ENCODE data around the gene TRPT1.
"Not testable (repeated sequence)": the region's sequence is repeated elsewhere in the genome, so short reads cannot be mapped to it uniquely, and the experiment has no call there.

Gene TRPT1

DNA sequence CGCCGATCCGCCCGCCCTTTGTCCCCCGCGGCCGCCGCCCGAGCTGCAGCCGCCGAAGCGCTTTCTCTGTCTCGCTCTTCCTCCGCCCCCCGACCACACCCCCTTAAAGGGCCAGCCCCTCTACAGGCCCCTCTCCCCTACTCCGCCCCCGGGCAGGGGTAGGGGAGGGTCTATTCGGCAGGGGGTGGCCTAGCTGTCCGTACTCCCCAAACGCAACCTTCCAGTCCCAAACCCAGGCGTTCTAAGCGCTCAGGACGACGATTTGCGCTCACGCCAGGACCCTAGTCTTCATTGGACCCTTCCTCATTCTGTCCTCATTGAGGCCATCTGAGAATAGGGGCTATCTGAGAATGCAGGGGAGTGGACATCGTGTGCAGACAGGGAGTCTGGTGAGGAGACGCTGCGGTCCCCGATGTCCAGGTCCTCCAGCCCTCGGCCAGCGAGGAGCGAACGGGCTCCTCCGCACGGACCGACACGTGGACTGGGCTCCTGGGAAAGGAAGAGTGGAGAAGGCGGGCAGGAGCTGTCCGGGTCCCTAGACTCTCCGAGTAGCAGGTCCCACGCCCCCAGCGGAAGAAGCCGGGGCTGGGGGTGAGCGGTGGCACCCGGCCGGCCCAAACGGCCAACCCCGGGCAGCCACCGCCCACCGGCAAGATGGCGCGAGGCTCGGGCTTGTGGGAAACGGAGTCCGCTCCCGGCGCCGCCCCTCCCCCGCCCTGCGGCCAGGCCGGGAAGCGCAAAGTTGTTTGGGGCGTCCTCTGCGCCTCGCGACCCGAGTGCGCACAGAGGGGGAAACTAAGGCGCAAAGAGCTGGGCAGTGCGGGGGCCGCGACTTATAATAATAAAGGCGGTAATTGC, 21.1 kb upstream of the TRPT1 start, which contains the start of gene PPP1R14B:
PPP1R14B (minus strand) TSS at position 73 of the 858 bp plus-strand sequence. CDS start 270 bp downstream, outside the sequence.
- peak; percentile 91 for DNase-seq (ENCODE audit: low spot score)
- TF ChIP-seq, protein P1, sequence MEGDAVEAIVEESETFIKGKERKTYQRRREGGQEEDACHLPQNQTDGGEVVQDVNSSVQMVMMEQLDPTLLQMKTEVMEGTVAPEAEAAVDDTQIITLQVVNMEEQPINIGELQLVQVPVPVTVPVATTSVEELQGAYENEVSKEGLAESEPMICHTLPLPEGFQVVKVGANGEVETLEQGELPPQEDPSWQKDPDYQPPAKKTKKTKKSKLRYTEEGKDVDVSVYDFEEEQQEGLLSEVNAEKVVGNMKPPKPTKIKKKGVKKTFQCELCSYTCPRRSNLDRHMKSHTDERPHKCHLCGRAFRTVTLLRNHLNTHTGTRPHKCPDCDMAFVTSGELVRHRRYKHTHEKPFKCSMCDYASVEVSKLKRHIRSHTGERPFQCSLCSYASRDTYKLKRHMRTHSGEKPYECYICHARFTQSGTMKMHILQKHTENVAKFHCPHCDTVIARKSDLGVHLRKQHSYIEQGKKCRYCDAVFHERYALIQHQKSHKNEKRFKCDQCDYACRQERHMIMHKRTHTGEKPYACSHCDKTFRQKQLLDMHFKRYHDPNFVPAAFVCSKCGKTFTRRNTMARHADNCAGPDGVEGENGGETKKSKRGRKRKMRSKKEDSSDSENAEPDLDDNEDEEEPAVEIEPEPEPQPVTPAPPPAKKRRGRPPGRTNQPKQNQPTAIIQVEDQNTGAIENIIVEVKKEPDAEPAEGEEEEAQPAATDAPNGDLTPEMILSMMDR (IDR thresholded peaks at IDR 0.05; ENCODE audit: extremely low read depth, missing control alignments), result no peak

DNA sequence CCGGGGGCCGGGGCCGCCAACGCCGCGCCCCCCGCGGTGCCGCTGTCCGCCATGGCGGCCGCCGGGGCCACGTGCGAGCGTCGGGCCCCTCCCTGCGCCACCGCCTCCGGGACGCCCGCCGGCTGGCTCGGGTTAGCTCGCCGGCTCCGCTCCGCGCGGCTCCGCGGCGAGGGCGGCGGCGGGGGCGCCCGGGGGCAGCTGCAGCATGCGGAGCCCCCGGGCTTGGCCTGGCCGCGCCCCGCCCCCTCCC, 20.6 kb upstream of the TRPT1 start:
- DNase-seq (ENCODE audit: low spot score), result not testable (repeated sequence)

DNA sequence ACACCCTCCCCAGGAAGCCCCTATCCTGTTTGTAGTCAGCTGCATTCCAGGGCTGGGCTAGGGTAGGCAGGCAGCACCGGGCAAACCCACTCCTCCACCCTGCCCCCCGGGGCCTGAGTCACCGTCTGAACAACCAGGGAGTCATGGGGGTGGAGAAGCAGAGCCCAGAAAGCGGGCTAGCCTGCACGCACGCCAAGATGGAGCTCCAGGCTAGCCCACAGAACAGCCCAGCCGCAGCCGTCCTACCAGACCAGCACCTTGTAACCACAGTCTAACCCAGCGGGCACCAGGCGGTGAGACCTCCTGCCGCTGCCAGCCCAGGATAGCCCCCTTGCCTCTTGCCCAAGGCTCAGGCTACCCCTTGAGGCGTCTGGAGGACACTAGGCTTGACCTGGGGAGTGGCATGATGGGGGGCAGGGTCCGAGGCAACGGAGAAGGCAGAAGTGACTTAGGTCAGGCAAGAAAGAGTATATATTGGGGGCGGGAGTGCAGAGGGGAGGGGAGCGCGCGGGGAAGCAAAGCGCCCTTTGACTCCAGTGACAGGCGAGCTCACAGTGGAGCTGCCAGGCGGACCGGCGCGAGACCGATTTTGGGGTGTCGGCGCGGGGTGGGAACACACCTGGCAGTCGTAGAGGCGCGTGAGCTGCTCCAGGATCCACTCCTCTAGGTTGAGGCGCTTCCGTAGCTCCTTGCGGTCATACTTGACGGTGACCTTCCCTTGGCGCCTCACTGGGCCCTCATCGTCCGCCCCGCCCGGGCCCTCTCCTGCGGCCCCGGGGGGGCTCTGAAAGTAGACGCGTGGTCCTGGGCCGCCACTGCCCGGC, 20.0 kb upstream of the TRPT1 start:
- no peak for DNase-seq (ENCODE audit: low spot score)
- TF ChIP-seq, protein P1 (IDR thresholded peaks at IDR 0.05; ENCODE audit: extremely low read depth, missing control alignments), result no peak

DNA sequence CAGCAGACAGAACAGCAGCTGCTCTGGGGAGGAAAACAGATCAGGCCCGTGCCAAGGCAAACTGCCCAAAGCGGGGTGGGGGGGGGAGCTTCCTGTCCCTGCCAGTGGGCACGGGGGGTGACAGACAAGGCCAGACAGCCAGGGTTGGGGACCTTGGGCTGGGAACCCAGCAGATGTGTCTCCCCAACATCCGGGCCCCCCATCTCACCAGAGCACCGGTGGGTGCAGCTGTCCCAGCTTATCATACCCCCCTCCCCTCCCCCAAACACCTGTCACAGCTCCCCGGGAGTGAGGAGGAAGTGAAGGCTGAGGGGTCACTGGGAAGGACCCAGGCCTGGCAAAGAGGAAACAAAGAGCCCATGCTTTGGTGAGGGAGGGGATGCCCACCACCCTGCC, 19.4 kb upstream of the TRPT1 start:
- TF ChIP-seq, protein P1 (IDR thresholded peaks at IDR 0.05; ENCODE audit: extremely low read depth, missing control alignments), result no peak
- no peak for DNase-seq (ENCODE audit: low spot score)

DNA sequence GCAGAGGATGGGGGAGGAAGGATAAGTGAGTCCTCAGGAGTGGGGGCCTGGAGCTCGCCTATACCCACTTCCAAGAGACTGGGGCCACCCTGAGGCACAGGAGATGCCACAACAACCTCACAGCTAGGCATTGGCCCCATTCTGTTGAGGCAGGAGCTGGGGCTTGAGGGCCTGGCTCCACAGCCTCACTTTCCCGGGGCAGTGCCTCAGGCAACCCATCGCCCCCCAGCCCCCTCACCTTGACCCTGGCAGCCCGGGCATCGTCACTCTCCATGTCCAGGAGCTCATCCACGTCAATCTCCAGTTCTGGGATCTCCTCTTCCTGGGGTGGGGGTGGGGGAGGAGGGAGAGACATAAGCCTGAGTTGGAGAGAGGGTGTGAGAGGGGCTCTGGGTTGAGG, 19.0 kb upstream of the TRPT1 start:
- no peak for DNase-seq (ENCODE audit: low spot score)
- TF ChIP-seq, protein P1 (IDR thresholded peaks at IDR 0.05; ENCODE audit: extremely low read depth, missing control alignments), result no peak

DNA sequence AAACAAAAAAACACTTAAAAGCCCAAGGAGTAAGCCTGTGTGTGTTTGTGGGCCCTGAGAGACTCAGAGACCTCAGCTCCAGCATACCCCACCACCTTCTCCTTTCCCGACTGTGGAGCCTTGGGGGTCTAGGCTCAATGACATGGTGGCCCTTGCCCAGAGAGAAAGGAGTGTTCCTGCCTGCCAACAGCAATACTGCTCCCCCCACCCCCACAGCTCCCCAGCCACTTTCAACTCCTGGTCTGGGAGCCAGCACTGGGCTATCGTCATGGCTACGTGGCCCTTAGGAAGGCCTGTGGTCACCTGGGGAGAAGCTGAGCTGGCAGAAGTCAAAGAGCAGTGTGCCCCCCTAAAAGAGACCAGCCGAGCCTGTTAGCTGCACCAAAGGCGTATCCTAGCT, 18.1 kb upstream of the TRPT1 start:
- TF ChIP-seq, protein P1 (IDR thresholded peaks at IDR 0.05; ENCODE audit: extremely low read depth, missing control alignments), result no peak
- DNase-seq (ENCODE audit: low spot score), result no peak

DNA sequence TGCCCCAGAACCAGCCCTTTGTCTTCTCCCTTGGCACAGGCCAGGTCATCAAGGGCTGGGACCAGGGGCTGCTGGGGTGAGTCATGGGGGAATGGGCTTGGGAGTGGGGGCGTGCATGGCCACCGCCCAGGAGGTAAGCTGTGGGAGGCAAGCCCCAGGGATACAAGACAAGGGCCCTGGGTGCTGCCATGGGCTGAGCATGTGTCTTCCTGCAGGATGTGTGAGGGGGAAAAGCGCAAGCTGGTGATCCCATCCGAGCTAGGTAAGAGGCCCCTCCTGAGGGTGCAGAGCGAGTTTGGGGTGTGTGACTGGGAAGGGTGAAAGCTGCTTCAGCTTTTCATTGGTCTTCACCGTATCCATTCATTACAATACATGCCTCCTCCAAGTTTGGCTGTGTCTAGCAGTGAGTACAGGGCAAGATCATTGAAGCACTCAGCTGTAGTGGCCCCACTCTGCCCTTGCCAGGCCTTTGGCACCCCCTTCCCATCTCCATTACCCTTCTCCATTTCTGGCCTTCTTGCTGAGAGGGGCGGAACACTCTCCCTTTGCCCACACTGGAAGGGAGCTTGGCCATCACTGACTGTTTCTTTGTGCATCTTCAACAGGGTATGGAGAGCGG, 17.4 kb upstream of the TRPT1 start:
- TF ChIP-seq, protein P1 (IDR thresholded peaks at IDR 0.05; ENCODE audit: extremely low read depth, missing control alignments), result no peak
- DNase-seq (ENCODE audit: low spot score), result no peak
